Adrenal gland (tissue), 12 donors: ENCODE results near the gene SLC9A5. TPM values are rescaled to one million over a fixed set of nuclear protein-coding genes. Genes with fewer than 3 reads are reported as not detected.
A peak's percentile ranks its signal among the peaks of the same experiment; 100 is the strongest.

ENCODE experiments used
- DNase-seq, 7 donors: peaks; one replicate each; pipeline ENCODE4 v3.0.0-alpha.2; 2019 to 2020
- H3K27ac ChIP-seq, 5 donors: fragments of 200-600 bp; sonication (generic) in 4 of 5; 1 replicate in 3 of 5; 2 replicates in 2 of 5; pipeline versions ENCODE4 v1.5.1 to v1.8.0; 2016 to 2020; ENCODE audit warnings: mild to moderate bottlenecking in 1 of 5
- H3K27me3 ChIP-seq: fragments of 200-600 bp; 2 replicates; pipeline ENCODE4 v1.8.0; 2021
- H3K36me3 ChIP-seq, 2 donors: fragments of 200-600 bp; replicated peaks in 1 of 2; 1 replicate in 1 of 2; 2 replicates in 1 of 2; pipeline versions ENCODE4 v1.5.1 to v1.8.0; 2018 to 2022
- H3K4me1 ChIP-seq, 2 donors: fragments of 200-600 bp; replicated peaks in 1 of 2; 1 replicate in 1 of 2; 2 replicates in 1 of 2; pipeline versions ENCODE4 v1.5.1 to v1.8.0; 2018 to 2021
- H3K4me3 ChIP-seq, 4 donors: fragments of 200-600 bp; sonication (generic) in 3 of 4; one replicate each; pipeline ENCODE4 v1.5.1; 2016 to 2018
- H3K9me3 ChIP-seq, 3 donors: fragments of 200-600 bp; sonication (generic) in 1 of 3; replicated peaks in 1 of 3; 1 replicate in 2 of 3; 2 replicates in 1 of 3; pipeline versions ENCODE4 v1.5.1 to v1.8.0; 2016 to 2021
- POLR2A ChIP-seq, 2 donors: fragments of 450-650 bp; IDR thresholded peaks; one replicate each; pipeline ENCODE4 v1.6.1; 2017; ENCODE audit warnings: antibody characterized with exemption in 2 of 2, mild to moderate bottlenecking in 2 of 2, moderate library complexity in 1 of 2
- WGBS, 4 donors: extraction: QIAGEN DNeasy Blood & Tissue Kit in 2 of 4; methylation state at CpG; one replicate each; pipeline versions ENCODE4 v1.1.5 to v1.1.7; 2013 to 2017; 5-methylcytosine and 5-hydroxymethylcytosine counted together
- intact Hi-C, 2 donors: fragments of 100-400 bp; cut with DNase I; formaldehyde crosslinking; loops; one replicate each; pipeline versions ENCODE4 v1.14.1 to v1.15.0; 2022 to 2023
- polyA plus RNA-seq, 3 donors: library from polyadenylated mRNA; stranded (reverse); fragments of 200-250 nt in 2 of 3; fragments of 350-450 nt in 1 of 3; fragmentation: Illumina TruSeq in 1 of 3; extraction: RNeasy Lipid Tissue Mini Kit (QIAGEN cat#74804) in 1 of 3; gene quantifications; one replicate each; pipeline ENCODE4 v1.2.3, GENCODE V29; 2013 to 2014
- total RNA-seq, 9 donors: library from RNA; depleted of rRNA in 4 of 9; stranded (reverse); fragments of >200 nt in 4 of 9; fragments of 120-200 nt in 1 of 9; fragmentation: NEBNext Ultra II Directional in 1 of 9; extraction: Animal tissue kit (Norgen Biotek cat#: 25700) in 1 of 9; gene quantifications; one replicate each; pipeline versions ENCODE4 v1.1.0 to v1.2.4, GENCODE V29; 2013 to 2023
- TF ChIP-seq, protein P1 (sequence below), 6 experiments: fragments of 450-650 bp in 4 of 6; fragments of 200-600 bp in 2 of 6; sonication (generic) in 1 of 6; IDR thresholded peaks; 1 replicate in 5 of 6; 2 replicates in 1 of 6; pipeline versions ENCODE4 v1.5.1 to v1.8.0; 2016 to 2021; ENCODE audit warnings: antibody characterized with exemption in 6 of 6, mild to moderate bottlenecking in 2 of 6, moderate library complexity in 1 of 6
- donor health status: healthy with polysubstance abuse.
- donor health status: Bipolar disorder and iron deficiency.
- donor health status: DM: yes; HTN: yes; CAD: no.
- donor health status: DM: no; HTN: no; CAD: no.
- donor health status: DM: no; HTN: no; CAD: no.
- donor health status: DM: yes; HTN: yes; CAD: no.

Gene SLC9A5
- total and polyA plus RNA-seq, 12 donors: 0.09 to 2.8 (median 0.83) TPM; not detected in 1

DNA sequence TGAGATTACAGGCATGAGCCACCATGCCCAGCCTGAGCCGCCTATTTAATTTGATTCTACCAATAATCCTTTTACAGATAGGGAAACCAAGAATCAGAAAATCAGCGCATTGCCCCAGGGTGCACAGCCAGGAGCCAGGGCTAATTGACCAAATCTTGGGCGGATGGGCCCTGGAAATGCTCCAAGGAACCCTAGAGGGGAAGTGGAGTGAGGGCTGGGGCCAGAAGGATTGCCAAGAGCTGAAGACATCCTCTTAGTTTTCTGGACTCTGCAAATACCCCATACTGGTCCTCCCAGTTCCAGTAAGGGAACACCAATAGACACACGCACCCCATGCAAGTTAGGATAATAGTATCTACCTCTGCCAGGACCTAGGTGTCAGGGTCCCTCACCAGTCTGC, 5.3 kb upstream of the SLC9A5 start:
- intact Hi-C loops: no loop called here
- DNase-seq: peak in 6 of 7 donors; percentile 41 to 66 (median 58)
- no peak for TF ChIP-seq POLR2A (IDR thresholded peaks at IDR 0.05)
- TF ChIP-seq, protein P1, sequence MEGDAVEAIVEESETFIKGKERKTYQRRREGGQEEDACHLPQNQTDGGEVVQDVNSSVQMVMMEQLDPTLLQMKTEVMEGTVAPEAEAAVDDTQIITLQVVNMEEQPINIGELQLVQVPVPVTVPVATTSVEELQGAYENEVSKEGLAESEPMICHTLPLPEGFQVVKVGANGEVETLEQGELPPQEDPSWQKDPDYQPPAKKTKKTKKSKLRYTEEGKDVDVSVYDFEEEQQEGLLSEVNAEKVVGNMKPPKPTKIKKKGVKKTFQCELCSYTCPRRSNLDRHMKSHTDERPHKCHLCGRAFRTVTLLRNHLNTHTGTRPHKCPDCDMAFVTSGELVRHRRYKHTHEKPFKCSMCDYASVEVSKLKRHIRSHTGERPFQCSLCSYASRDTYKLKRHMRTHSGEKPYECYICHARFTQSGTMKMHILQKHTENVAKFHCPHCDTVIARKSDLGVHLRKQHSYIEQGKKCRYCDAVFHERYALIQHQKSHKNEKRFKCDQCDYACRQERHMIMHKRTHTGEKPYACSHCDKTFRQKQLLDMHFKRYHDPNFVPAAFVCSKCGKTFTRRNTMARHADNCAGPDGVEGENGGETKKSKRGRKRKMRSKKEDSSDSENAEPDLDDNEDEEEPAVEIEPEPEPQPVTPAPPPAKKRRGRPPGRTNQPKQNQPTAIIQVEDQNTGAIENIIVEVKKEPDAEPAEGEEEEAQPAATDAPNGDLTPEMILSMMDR (IDR thresholded peaks at IDR 0.05): no peak
- Histone ChIP-seq H3K27ac (peak overlapping the region; percentile 64 to 94 (median 85)), H3K9me3 (no peaks in the 10 kb centered on the region), H3K4me3 (no peak overlapping the region), H3K4me1 (peaks cover 63 to 70% of the 10 kb centered on the region in 2 donors), H3K36me3 (peaks cover 0 to 10% of the 10 kb centered on the region in 2 donors), H3K27me3 (no peaks in the 10 kb centered on the region)
- 64 to 72% (median 65%) methylated on average over 4 of the region's 4 CpGs for WGBS, 4 donors

DNA sequence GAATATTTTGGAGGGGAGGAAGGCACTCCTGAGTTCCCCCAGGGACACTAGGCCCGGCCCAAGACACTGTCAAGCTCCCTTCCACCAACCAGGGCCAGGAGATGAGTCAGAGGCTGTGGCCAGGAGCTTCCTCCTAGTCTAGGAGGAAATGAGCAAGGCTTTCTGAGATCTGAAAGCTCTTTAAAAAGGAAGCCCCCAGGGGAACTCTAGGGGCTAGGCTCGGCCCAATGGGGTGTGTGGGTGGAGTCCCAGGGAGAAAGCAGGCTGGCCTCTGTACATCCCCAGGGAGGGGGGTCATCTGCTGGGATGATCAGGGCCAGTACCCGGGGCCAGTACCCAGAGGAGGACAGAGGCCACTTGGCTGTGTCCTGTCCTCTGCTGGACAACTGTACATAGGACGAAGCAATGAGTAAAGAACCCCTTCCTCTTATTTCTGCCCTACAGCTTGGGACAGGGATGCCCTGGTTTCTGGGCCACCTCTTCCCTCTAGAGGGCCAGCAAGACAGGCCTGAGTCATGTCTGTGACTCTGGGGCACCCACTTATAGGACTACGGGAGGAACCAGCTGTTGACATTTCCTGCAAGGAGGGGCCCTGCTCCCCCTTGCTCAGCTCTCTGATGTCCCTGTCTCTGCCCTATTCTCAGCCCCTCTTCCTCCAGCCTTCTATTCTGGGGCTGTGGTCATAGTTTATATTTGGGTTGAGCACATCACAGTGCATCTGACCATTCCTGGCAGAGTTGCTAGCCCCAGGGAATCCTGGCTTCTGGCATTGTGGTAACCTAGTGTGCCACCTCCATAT, 4.2 kb upstream of the SLC9A5 start:
- intact Hi-C loops: no loop called here
- Histone ChIP-seq H3K36me3 (no peaks in the 10 kb centered on the region), H3K27me3 (peaks cover 5% of the 10 kb centered on the region), H3K9me3 (no peaks in the 10 kb centered on the region), H3K4me3 (peak overlapping the region in 1 of 4 donors; percentile 89), H3K27ac (peak overlapping the region; percentile 64 to 94 (median 85)), H3K4me1 (peaks cover 70 to 75% of the 10 kb centered on the region in 2 donors)
- DNase-seq: peak; percentile 75 to 92 (median 88)
- TF ChIP-seq, protein P1 (IDR thresholded peaks at IDR 0.05): peak in 2 of 6 experiments; percentile 17 to 18
- TF ChIP-seq POLR2A (IDR thresholded peaks at IDR 0.05): peak in 1 of 2 donors; percentile 30
- 9 to 22% (median 15%) methylated on average over 5 of the region's 5 CpGs for WGBS, 4 donors

DNA sequence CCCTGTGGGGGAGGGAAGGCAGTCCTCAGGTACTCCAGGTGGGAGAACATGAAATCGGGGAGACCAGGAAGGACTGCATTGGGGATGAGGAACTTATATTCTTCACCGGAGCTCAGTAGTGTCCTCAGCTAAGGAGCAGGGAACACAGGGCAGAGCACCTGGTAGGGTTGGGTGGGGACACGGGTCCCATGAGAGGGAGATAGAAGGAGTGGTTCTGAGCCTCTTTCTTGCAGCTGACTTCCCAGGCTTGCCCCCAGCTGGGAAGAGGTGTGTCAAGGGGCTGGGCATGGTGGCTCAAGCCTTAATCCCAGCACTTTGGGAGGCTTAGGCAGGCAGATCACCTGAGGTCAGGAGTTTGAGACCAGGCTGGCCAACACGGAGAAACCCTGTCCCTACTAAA, 3.6 kb upstream of the SLC9A5 start:
- DNase-seq: peak in 2 of 7 donors; percentile 14 to 15
- H3K27me3 ChIP-seq: peaks cover 5% of the 10 kb centered on the region
- 69 to 78% (median 74%) methylated on average over 4 of the region's 4 CpGs for WGBS, 4 donors
- peak overlapping the region in 2 of 4 donors; percentile 89 for H3K4me3 ChIP-seq
- TF ChIP-seq, protein P1 (IDR thresholded peaks at IDR 0.05): no peak
- TF ChIP-seq POLR2A (IDR thresholded peaks at IDR 0.05): no peak
- no peaks in the 10 kb centered on the region for H3K36me3 ChIP-seq
- H3K4me1 ChIP-seq: peaks cover 66 to 74% of the 10 kb centered on the region in 2 donors
- intact Hi-C loops: no loop called here
- peak overlapping the region; percentile 64 to 94 (median 85) for H3K27ac ChIP-seq
- H3K9me3 ChIP-seq: no peaks in the 10 kb centered on the region

DNA sequence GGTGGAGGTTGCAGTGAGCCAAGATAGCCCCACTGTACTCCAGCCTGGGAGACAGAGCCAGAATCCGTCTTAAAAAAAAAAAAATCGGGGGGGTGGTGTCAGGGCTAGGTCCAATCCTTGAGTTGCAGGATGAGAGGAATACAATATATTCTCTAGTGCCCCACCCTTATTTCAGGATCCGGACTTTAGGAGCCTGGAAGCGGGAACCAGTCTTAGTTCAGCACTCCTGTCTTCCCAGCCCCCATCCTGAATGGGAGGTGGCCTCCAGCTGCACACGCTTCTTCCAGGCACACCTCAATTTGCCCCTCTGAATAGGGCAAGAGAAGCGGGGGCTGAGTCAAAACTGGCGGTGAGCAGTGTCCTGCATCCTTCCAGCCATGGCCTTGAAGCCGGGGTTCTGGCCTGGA, 3.1 kb upstream of the SLC9A5 start:
- Histone ChIP-seq H3K36me3 (no peaks in the 10 kb centered on the region), H3K9me3 (no peaks in the 10 kb centered on the region), H3K4me3 (peak overlapping the region in 2 of 4 donors; percentile 89), H3K4me1 (peaks cover 61 to 69% of the 10 kb centered on the region in 2 donors), H3K27ac (peak overlapping the region; percentile 83 to 94 (median 85)), H3K27me3 (peaks cover 5% of the 10 kb centered on the region)
- intact Hi-C loops: no loop called here
- DNase-seq: peak in 4 of 7 donors; percentile 89 to 92 (median 91)
- no peak for TF ChIP-seq POLR2A (IDR thresholded peaks at IDR 0.05)
- TF ChIP-seq, protein P1 (IDR thresholded peaks at IDR 0.05): no peak
- 5 to 8% (median 7%) methylated on average over 4 to 8 of the region's 8 CpGs for WGBS, 4 donors
